Measurements from ENCODE around the gene GARIN5A. TPM values are rescaled to one million over a fixed set of nuclear protein-coding genes. Genes with fewer than 3 reads are reported as not detected.

The GARIN5A gene
- total and polyA plus RNA-seq, 2 of the 8 experiments (the other 6 are each of a cell fraction or from before 2014, with no cell fraction given): 9.1 to 18.5 TPM

GRCh38 chr19:50460161-50460765 lies 16.4 kb downstream of the GARIN5A start:
- no peak overlapping the region for H4K91ac ChIP-seq (replicated peaks; ENCODE audit: insufficient read length, low read length)
- H3K56ac ChIP-seq (replicated peaks; ENCODE audit: insufficient read length, low read depth, low read length): no peak overlapping the region
- CTCF ChIA-PET (ENCODE audit: partially characterized antibody): interaction anchor here (0.5 to 3.8 kb wide), 28 partner anchors 8 to 188 kb away, joined by 3 to 21 read pairs (median 6); partner anchors contain the start of genes NR1H2 and SPIB
- H2BK5ac ChIP-seq (ENCODE audit: low read depth, low read length): no peak overlapping the region
- H3K4me2 ChIP-seq (ENCODE audit: insufficient read depth in 1 of 2, low read depth in 2 of 2, low read length in 2 of 2): no peak overlapping the region
- H3K36me3 ChIP-seq (ENCODE audit: control insufficient read depth in 2 of 4, insufficient read depth in 4 of 4, low read length in 3 of 4): no peaks in the 10 kb centered on the region
- no peak overlapping the region for H3K18ac ChIP-seq (ENCODE audit: extremely low read depth, low read length)
- no peak overlapping the region for H3K23ac ChIP-seq (ENCODE audit: insufficient read length)
- no peak overlapping the region for H3K14ac ChIP-seq (ENCODE audit: insufficient read length)
- H3K79me1 ChIP-seq (ENCODE audit: low read depth, low read length): no peaks in the 10 kb centered on the region
- peaks cover 7% of the 10 kb centered on the region; the same call in 1 of the 2 replicates for H3K23me2 ChIP-seq (ENCODE audit: low read depth, low read length)
- no peak for DNase-seq (ENCODE audit: low read depth in 1 of 2, low spot score in 2 of 2)
- H4K5ac ChIP-seq (ENCODE audit: insufficient read length, low read depth, low read length): no peak overlapping the region
- no peak overlapping the region for H3K4ac ChIP-seq (replicated peaks; ENCODE audit: insufficient read length, low read depth, low read length)
- H2BK20ac ChIP-seq (ENCODE audit: low read length): 0 out of 2 replicates have a peak overlapping the region, but pooled peaks have one; percentile 55
- H2AK5ac ChIP-seq (ENCODE audit: low read depth, low read length): no peak overlapping the region
- no peak overlapping the region for H2AFZ ChIP-seq (ENCODE audit: low read length)
- no peak for FAIRE-seq
- no peaks in the 10 kb centered on the region for H3K9me3 ChIP-seq (ENCODE audit: insufficient read depth in 2 of 2, low read depth in 1 of 2, low read length in 1 of 2)
- H2BK15ac ChIP-seq (ENCODE audit: low read length): no peak overlapping the region
- TF ChIP-seq SIRT6 (IDR thresholded peaks at IDR 0.05; ENCODE audit: low read length): no peak
- TF ChIP-seq, protein P1, sequence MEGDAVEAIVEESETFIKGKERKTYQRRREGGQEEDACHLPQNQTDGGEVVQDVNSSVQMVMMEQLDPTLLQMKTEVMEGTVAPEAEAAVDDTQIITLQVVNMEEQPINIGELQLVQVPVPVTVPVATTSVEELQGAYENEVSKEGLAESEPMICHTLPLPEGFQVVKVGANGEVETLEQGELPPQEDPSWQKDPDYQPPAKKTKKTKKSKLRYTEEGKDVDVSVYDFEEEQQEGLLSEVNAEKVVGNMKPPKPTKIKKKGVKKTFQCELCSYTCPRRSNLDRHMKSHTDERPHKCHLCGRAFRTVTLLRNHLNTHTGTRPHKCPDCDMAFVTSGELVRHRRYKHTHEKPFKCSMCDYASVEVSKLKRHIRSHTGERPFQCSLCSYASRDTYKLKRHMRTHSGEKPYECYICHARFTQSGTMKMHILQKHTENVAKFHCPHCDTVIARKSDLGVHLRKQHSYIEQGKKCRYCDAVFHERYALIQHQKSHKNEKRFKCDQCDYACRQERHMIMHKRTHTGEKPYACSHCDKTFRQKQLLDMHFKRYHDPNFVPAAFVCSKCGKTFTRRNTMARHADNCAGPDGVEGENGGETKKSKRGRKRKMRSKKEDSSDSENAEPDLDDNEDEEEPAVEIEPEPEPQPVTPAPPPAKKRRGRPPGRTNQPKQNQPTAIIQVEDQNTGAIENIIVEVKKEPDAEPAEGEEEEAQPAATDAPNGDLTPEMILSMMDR (IDR thresholded peaks at IDR 0.05; ENCODE audit: control extremely low read depth in 1 of 3, insufficient read depth in 1 of 3, low read depth in 1 of 3, low read length in 3 of 3): peak; percentile 15 to 21 (median 18); a peak in 2 of 4 replicates
- no peaks in the 10 kb centered on the region for H3K27me3 ChIP-seq (replicated peaks in 1 of 4; ENCODE audit: control insufficient read depth in 3 of 4, extremely low read depth in 1 of 4, insufficient read depth in 3 of 4, low read length in 3 of 4)
- H2BK12ac ChIP-seq (ENCODE audit: low read depth, low read length): no peak overlapping the region
- no peaks in the 10 kb centered on the region for H3K79me2 ChIP-seq (ENCODE audit: control insufficient read depth in 1 of 2, insufficient read depth in 2 of 2, low read length in 2 of 2)
- WGBS, 2 experiments (ENCODE audit: extremely low coverage in 1 of 2, insufficient coverage in 1 of 2, insufficient read length in 1 of 2, insufficient replicate concordance in 2 of 2, low coverage in 1 of 2, low lambda C conversion rate in 2 of 2, missing lambda C conversion rate in 1 of 2): 90% methylated on average over 13 of the region's 13 CpGs; no CpG with 5 or more reads in 1 of the 2 experiments
- H4K20me1 ChIP-seq (replicated peaks in 1 of 2; ENCODE audit: control insufficient read depth in 1 of 2, insufficient read depth in 2 of 2, low read length in 2 of 2): peaks cover 0 to 3% of the 10 kb centered on the region in 2 experiments
- no peak overlapping the region for H3K4me3 ChIP-seq (ENCODE audit: extremely low read depth in 1 of 4, insufficient read depth in 2 of 4, low read depth in 3 of 4, low read length in 4 of 4)
- H3K4me1 ChIP-seq (replicated peaks in 1 of 4; ENCODE audit: control insufficient read depth in 3 of 4, insufficient read depth in 4 of 4, low read length in 3 of 4): peaks cover 0 to 3% (median 0%) of the 10 kb centered on the region in 4 experiments; a peak in 2 of 7 replicates
- H2BK120ac ChIP-seq (replicated peaks; ENCODE audit: low read depth, low read length): no peak overlapping the region
- H4K8ac ChIP-seq (ENCODE audit: extremely low read depth, insufficient read depth, low read length): no peak overlapping the region
- no peak overlapping the region for H3K27ac ChIP-seq (ENCODE audit: low read depth, low read length)
- POLR2A ChIA-PET (ENCODE audit: partially characterized antibody): interaction anchor here (1.5 to 1.6 kb wide), 3 partner anchors 28 to 73 kb away, joined by 3 to 4 read pairs (median 3); partner anchors contain the start of gene MYBPC2
- H3K9ac ChIP-seq (replicated peaks in 1 of 4; ENCODE audit: extremely low read depth in 1 of 4, low read depth in 3 of 4, low read length in 3 of 4): no peak overlapping the region
